EH (cell line): ENCODE data around the gene CFAP410.
"Not testable (repeated sequence)": the region's sequence is repeated elsewhere in the genome, so short reads cannot be mapped to it uniquely, and the experiment has no call there.

ENCODE experiments used
- DNase-seq: peaks from one replicate; pipeline ENCODE4 v3.0.0-alpha.2; 2015; ENCODE audit warnings: low read depth

CFAP410 gene

DNA sequence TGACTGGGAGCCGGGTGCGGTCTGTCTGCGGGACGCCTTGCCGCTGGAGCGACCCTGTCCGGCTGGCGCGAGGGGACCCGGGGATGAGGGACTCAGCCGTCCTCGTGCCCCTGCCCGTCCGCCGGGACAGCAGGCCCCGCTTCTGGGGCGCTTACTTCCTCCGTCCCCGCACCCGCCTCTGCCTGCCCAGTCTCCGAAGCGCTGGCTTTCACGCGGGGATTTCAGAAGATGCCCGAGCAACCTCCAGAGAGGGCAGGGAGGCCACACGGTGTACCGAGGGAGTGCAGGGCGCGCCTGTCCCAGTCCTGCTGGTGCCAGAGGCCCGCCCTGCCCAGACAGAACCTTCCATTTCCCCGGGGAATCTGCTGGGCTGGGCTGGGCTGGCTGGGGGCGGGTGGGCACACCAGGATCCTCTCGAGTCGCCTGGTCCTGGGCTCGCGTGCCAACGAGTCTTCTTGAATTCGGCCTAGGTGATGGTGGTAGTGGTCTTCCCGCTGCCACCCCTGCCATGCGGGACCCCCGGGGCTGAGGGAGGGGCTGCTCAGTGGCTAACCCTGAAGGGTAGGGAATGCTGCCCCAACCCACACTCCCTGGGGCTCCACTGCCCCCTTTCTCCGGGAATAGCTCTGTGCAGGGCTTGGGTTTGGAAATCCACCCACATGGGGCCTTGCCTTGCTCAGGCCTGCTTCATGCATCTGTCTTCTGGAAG is 11.7 kb upstream of the CFAP410 start:
- DNase-seq = no peak

DNA sequence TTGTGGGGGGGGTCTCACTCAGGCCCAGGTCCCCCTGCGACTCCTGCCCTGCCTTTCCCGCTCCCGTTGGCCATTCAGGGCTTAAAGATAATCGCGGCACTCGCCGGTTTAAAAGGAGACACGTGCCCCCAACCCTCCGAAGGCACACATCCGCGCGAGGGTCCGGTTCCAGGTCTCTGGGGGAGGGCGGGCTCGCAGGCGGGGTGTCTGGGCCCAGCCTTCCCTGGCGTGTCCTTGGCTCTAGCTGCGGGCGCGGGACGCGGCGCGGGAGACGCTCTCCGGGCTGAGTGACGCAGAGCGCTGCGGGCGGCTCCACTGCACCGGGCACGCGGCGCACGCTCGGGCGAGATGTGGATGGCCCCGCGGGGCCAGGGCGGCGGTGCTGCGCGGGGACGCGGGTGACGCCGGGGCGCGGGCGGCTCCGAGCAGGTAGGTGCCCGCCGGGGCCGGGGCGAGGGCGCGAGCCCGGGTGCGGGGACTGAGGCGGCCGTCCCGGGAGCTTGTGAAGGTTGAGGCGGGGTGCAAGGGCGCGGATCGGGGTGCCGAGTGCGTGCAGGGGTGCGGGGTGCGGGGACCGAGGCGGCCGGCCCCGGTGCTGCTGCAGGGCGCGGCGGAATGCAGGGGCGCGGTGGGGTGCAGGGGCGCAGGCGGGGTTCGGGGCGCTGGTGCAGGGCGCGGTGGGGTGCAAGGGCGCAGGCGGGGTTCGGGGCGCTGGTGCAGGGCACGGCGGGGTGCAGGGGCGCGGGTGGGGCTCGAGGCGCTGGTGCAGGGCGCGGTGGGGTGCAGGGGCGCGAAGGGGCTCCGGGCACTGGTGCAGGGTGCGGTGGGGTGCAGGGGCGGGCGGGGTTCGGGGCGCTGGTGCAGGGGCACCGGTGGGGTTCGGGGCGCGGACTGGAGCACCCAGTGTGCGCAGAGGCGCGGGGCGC is 10.9 kb upstream of the CFAP410 start:
- no peak for DNase-seq

DNA sequence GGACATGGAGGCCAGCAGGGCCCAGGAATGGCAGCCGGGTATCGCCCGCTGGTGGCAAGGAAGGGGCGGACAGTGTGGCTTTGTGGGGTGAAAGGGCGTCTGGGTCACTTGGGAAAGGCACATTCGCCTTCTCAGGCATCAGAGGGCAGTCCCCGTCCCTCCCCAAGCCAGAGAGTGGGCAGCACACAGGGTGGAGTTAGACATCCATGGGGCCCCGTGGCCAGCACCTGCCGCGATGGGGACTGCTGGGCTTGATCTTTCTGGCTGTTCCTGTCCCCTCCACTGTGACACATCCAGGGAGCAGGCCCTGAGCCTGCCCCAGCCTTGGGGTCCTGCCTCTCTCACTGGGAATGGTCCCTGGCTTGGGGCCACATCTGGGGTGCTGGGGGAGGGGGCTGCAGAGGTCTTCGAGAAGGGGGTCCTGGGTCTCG is 10.2 kb upstream of the CFAP410 start:
- DNase-seq = no peak

DNA sequence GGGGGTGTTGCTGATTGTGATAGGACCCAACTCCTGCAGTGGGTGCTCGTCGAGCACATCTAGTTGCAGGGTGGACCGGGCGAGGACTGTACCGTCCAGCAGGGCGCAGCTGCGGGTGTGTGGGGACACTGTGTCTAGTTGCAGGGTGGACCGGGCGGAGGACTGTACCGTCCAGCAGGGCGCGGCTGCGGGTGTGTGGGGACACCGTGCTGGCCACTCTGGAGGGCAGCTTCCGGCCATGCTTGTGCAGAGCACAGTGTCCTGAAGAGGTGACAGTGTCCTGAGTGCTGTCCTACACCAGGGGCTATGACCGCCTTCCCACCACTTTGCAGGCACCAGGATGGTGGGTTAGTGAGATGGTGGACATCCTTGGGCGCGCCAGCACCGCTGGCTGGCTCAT is 9.7 kb upstream of the CFAP410 start:
- no peak for DNase-seq

DNA sequence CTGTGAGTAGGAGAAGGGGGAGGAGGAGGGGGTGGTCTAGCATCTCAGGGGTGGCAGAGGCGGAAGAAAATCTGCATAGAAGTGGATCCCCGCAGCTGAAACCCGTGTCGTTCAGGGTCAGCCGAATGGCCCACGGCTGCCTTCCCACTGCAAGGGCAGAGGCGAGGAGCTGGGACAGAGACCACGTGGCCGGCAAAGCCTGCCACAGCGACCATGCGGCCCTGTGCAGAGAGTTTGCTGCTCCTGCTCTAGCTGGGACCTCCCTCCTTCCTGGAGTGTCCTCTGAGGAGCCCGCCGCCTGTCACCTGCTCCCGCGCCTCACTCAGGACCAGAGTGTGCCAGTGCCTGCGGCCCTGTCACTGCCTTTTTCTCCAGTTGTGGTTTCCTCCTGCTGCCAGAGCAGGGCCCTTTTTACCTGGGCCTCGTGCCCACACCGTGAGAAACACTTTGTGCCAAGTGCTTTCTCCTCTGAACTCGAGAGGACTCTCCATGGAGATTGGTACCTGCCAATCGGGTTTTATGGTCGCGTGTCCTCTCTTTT is 8.8 kb upstream of the CFAP410 start:
- DNase-seq = no peak

DNA sequence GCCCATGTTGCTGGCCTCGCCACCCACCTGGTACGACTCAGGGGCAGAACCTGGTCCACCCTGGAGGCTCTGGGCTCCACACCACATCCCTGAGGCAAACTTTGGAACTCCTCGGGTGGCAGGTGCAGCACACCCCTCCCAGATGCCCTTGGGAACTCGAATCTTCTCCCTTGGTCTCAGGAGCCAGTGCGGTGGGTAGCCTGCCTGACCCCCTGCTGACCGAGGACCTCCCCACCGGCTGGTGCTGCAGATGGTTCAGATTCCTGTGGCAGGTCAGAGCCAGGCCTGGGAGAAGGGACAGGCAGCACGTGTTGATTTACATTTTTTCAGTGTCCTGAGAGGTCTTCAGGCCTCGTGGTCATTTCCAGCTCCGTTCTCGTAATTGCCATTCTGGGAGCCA is 6.3 kb upstream of the CFAP410 start:
- no peak for DNase-seq

DNA sequence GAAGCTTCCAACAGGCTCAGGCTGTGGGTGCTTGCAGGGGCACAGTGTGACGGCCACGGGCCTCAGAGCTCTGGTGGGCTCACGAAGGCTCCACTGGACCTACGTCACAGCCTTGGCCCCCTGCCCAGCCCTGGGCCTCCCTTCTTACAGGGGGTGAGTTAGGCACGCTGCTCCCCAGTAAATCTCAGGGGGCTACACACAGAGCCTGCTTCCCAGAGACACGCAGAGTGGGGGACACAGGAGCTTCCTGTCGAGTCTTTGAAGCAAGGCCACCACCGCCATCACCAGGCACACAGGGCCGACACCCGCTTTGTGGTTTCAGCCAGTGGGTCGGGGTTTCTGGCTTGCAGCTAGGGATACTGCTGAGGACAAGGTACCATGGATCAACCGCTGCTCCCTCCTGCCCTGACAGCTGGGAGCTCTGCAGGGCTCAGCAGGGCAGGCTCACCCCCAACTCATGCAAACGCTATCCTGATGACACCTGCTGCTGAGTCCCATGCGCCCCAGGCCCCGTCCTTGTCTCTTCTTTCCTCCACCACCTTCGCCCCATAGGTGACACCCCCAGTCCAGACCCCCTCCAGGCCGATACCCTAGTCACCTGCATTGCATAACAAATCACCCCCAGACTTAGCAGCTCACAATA is 5.5 kb upstream of the CFAP410 start:
- no peak for DNase-seq

DNA sequence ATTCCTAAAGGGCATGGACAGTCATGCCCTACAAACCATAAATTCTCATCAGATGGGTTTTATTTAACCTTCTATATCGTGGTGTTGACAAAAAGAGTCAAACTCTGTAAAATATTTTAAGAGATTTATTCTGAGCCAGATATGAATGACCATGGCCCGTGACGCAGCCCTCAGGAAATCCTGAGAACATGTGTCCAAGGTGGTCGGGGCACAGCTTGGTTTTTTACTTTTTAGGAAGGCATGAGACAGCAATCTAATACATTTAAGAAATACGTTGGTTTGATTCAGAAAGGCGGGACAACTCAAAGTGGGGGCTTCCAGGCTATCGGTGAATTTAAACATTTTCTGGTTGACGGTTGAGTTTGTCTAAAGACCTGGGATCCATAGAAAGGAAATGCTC is 3.8 kb upstream of the CFAP410 start:
- DNase-seq = not testable (repeated sequence)

- DNase-seq = not testable (repeated sequence)
Measured at GRCh38 chr21:44341726-44342458, 2.7 kb upstream of the CFAP410 start.

GRCh38 chr21:44337941-44338895 is 972 bp downstream of the CFAP410 start:
- DNase-seq = peak; percentile 58

DNA sequence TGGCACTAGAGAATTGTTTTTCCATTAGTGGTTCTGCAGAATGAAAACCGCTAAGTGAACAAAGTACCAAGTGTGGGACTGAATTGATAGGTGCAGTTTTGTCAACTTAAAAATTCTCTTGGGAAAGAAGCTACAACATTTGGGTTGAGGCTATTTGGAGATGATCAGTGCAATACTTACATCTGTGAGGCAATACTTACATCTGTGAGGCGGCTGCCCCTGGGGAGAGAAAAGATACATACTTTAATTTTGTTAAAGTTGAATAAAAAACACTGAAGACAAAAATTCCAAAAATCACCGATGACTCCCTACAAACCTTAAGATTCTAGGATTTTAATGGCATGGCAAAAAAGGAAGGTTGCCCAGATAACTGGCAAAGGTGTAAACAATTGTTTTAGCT is 1.7 kb downstream of the CFAP410 start:
- no peak for DNase-seq

- no peak for DNase-seq
Measured at GRCh38 chr21:44335266-44336059, 3.7 kb downstream of the CFAP410 start.

DNA sequence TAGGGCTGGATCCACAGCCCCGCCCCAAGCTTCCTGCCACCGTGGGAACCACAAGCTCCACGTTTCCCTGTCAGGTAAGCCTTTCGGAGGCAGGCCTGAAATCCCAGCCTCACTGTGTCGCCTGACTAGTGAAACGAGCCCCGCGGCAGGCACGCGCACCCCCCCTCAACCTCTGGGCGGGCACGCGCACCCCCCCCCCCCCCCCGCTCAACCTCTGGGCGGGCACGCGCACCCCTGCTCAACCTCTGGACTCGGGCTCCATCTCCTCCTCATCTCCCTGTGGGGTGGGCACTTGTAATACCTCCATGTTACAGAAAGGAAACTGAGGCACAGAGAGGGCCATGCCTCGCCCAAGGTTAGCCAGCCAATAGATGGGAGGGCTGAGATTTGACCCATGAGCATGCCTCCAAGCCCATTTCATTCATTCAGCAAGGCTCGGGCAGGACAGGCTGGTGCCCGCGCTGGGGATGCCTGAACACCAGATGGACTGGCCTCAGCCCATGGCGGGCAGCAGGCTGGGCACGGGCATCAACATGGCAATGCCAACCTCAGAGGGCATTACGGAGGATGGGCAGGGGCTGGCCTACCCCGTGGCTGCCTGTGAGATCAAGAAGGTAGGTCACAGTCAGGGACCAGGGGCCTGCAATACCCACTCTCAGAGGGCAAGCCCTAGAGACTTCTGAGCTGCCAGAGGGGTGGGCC is 4.7 kb downstream of the CFAP410 start:
- DNase-seq = no peak

DNA sequence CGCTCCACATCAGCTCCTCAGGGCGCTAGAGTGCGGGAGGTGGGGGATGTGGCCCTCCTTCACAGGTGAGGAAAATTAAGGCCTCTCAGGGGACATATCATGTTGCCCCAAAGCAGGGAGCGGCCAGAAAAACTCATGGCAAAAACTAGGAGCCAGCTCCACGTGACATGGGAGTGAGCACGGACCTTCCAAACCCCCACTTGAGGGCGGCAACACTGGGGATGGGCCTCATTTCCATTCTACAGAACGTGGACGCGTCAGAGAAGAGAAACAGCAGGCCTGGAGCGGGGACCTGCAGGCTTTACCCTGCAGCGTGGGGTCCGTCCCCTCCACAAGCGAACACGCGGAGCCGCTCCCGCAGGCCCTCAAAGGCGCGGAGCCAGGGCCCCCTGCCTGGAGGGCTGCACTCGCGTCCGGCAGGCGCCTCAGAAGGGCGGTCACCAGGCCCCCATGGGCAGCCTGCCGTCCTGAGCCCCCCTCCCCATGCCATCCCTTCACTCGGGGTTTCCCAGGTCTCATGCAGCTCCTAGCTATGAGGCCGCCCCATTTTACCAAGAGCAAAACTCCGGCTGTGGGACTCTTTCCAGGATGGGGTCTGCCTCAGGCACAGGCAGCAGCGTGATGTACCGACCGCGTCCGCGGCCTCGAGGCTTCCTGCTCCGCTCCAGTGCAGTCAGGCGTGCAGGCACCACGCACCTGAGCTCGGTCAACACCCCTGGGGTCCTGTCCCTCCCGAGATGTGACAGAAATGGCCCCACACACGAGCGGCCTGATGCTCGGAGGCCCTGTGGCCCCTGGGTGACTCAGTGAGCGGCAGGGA is 5.5 kb downstream of the CFAP410 start:
- no peak for DNase-seq

- DNase-seq = no peak
Measured at GRCh38 chr21:44332965-44333364, 6.2 kb downstream of the CFAP410 start.

- DNase-seq = no peak
Measured at GRCh38 chr21:44332383-44332782, 6.8 kb downstream of the CFAP410 start.

GRCh38 chr21:44331650-44332307 is 7.4 kb downstream of the CFAP410 start:
- DNase-seq = peak; percentile 35

- DNase-seq = no peak
Measured at GRCh38 chr21:44331209-44331608, 8.0 kb downstream of the CFAP410 start.
